GM12892 (cell line): ENCODE results near the gene CAMK2B.

Source experiments
- POLR2A ChIP-seq: IDR thresholded peaks from 2 replicates; pipeline ENCODE4 v1.6.1; 2011; ENCODE audit warnings: low read depth, low read length, control low read depth
- POLR2AphosphoS5 ChIP-seq: IDR thresholded peaks from 2 replicates; pipeline ENCODE4 v1.6.1; 2011; ENCODE audit warnings: low read depth, low read length, control low read depth
- TAF1 ChIP-seq: IDR thresholded peaks from 2 replicates; pipeline ENCODE4 v1.6.1; 2011; ENCODE audit warnings: low read depth, mild to moderate bottlenecking, control low read depth, low read length, borderline replicate concordance

DNA sequence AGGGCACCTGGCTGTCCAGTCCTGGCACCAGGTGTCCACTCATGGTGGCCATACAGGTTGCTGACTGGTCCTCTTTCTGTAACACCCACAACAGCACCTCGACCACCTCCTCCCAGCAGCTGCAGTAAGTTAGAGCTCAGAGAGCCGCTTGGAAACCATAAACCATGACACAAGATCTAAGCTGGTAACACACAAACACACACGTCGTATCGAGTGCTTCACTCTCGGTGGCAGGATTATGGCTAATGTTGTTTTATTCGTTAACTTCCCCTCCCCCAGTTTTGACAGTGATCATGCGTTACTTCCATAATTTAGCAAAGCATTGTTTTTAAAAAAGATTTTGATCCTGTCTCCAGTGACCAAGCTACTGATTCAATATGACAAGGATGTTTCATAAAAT lies 59.7 kb downstream of the CAMK2B start:
- TF ChIP-seq POLR2AphosphoS5: no peak
- TF ChIP-seq TAF1: no peak
- no peak for TF ChIP-seq POLR2A
